22Rv1 (cell line): ENCODE measurements around the gene NUDT16L1.

Experiments used
- H3K27ac ChIP-seq: fragments of 450-650 bp; 2 replicates; pipeline ENCODE4 v1.5.1; 2017
- ZFX ChIP-seq: fragments of 450-650 bp; IDR thresholded peaks from 2 replicates; pipeline ENCODE4 v1.6.1; 2017; ENCODE audit warnings: antibody characterized with exemption, borderline replicate concordance
- TF ChIP-seq, protein P1 (sequence below): fragments of 450-650 bp; IDR thresholded peaks from 2 replicates; pipeline ENCODE4 v1.5.1; 2017; ENCODE audit warnings: mild to moderate bottlenecking

Gene NUDT16L1

DNA sequence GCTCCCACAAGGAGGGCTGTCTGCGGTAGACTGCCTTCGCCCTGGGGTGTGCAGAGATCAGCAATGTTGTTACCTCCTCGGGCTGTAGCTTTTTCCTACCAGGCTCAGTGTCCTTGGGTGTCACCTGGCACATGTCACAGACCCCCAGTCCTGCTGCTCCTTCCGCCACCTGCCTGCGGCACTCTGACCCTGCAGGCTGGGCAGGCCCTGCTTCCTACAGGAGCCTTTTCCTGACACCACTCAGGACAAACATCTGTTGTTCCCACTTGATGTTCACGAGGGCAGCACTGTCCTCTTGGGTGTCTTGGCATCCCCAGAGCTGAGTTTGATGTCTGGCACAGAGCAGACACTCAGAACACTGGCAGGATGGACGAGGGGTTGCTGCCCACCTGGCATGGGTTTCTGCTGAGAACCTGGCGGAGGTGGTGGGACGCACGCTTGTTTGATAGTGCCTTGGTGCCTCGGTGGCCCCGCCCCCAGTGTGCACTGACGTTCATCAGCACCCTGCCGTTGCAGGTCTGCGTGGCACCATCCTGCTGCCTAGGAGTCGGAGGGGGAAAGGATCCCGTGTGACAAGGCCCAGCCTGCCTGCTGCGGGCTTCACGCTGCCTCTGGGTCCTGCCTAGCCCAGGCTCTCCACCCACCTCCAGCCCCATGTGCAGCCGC lies 26.7 kb upstream of the NUDT16L1 start:
- no peak overlapping the region for H3K27ac ChIP-seq
- TF ChIP-seq, protein P1, sequence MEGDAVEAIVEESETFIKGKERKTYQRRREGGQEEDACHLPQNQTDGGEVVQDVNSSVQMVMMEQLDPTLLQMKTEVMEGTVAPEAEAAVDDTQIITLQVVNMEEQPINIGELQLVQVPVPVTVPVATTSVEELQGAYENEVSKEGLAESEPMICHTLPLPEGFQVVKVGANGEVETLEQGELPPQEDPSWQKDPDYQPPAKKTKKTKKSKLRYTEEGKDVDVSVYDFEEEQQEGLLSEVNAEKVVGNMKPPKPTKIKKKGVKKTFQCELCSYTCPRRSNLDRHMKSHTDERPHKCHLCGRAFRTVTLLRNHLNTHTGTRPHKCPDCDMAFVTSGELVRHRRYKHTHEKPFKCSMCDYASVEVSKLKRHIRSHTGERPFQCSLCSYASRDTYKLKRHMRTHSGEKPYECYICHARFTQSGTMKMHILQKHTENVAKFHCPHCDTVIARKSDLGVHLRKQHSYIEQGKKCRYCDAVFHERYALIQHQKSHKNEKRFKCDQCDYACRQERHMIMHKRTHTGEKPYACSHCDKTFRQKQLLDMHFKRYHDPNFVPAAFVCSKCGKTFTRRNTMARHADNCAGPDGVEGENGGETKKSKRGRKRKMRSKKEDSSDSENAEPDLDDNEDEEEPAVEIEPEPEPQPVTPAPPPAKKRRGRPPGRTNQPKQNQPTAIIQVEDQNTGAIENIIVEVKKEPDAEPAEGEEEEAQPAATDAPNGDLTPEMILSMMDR, result no peak
- no peak for TF ChIP-seq ZFX

DNA sequence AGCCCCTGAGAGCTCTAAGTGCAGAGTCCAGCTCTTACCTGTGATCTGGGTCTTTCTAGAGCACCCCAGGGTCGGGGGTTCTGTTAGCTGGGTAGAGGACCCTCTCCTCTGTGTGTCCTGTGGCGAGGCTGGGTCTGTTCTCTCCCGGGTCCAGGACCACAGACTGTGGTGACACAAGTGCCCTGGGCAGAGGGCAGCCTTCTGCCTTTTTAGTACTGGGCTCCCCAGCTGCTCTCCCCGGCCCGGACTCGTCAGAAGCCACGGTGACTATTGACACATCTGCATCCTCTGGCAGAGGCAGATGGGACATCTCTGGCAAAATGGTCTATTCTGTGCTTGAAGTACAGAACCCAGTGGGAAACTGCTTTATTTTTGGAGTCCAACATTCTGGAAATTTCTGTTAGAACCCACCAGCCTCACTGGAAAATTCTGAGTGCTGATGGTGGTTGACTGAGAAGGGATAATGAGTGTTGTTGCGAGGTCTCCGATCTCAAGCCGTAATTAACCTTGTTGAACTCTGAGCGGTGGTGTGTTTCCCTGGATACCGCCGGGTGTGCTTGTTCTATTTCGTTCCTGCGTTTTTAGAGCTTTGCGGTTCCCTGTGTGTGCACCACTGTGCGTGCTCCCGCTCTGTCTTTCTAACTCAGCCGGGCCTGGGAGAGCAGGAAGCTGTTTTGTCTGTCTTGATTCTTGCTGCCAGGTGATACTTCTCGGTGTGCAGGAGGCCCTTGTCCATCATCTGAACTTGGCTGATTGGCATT lies 26.0 kb upstream of the NUDT16L1 start:
- peak overlapping the region; percentile 68 for H3K27ac ChIP-seq
- TF ChIP-seq ZFX, result no peak
- TF ChIP-seq, protein P1, result no peak

DNA sequence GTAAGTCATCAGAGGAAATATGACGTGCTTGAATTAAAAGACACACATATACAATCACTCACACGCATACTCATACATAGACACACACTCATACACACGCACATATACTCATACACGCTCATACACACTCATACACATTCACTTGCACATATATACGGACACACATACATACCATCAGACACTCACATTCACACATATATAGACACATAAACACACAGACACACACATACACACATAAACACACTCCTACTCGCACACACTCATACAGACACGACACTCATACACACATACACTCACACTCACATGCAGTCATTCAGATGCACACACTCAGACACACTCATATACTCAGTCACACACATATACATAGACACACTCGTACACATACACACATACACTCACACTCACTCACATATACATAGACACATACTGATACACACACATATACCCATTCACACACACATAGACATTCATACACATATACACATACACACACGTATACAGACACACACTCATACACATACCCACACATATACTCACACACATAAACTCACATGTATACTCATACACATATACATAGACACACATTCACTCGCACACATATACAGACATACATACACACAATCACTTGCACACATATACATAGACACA lies 24.9 kb upstream of the NUDT16L1 start:
- peak overlapping the region; percentile 68 for H3K27ac ChIP-seq
- TF ChIP-seq ZFX, result no peak
- TF ChIP-seq, protein P1, result no peak

DNA sequence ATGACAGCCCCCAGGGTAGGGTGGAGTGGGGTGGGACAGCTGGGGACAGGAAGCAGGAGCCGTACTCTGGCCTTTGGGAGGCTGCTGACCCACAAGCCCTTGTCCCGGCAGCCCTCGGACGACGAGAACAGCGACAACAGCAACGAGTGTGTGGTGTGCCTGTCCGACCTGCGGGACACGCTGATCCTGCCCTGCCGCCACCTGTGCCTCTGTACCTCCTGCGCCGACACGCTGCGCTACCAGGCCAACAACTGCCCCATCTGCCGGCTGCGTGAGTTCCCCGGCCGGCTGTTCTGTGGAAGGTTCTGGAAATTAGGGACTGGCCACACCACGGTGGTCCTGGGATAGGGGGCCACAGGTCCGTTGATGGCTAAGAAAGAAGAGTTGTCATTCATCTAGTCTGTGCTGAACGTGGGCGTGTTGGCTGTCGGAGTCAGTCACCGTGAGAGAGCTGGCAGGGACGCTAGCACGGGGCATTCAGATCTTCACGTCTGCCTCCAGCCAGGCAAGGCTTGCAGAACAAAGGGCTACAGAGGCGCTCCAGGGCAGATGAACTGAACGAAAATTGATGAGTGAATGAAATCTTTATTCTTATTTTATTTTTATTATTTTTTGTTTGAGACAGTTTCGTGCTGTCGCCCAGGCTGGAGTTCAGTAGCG lies 19.8 kb upstream of the NUDT16L1 start:
- TF ChIP-seq ZFX, result no peak
- TF ChIP-seq, protein P1, result no peak
- H3K27ac ChIP-seq, result no peak overlapping the region

DNA sequence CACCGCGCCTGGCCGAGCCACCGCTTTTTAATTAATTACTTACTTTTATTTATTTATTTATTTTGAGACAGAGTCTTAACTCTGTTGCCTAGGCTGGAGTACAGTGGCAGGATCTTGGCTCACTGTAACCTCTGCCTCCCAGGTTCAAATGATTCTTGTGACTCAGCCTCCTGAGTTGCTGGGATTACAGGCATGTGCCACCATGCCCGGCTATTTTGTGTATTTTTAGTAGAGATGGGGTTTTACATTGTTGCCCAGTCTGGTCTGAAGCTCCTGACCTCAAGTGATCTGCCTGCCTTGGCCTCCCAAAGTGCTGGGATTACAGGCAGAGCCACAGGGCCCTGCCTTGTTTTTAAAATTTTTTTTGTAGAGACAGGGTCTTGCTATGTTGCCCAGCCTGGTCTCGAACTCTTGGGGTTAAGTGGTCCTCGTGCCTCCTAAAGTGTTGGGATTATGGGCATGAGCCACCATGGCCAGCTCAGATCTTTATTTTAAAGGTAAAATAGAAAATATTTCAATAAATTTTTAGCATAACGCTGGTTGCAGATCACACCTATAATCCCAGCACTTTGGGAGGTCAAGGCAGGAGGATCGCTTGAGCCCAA lies 18.3 kb upstream of the NUDT16L1 start:
- H3K27ac ChIP-seq, result no peak overlapping the region
- TF ChIP-seq, protein P1, result no peak
- no peak for TF ChIP-seq ZFX

DNA sequence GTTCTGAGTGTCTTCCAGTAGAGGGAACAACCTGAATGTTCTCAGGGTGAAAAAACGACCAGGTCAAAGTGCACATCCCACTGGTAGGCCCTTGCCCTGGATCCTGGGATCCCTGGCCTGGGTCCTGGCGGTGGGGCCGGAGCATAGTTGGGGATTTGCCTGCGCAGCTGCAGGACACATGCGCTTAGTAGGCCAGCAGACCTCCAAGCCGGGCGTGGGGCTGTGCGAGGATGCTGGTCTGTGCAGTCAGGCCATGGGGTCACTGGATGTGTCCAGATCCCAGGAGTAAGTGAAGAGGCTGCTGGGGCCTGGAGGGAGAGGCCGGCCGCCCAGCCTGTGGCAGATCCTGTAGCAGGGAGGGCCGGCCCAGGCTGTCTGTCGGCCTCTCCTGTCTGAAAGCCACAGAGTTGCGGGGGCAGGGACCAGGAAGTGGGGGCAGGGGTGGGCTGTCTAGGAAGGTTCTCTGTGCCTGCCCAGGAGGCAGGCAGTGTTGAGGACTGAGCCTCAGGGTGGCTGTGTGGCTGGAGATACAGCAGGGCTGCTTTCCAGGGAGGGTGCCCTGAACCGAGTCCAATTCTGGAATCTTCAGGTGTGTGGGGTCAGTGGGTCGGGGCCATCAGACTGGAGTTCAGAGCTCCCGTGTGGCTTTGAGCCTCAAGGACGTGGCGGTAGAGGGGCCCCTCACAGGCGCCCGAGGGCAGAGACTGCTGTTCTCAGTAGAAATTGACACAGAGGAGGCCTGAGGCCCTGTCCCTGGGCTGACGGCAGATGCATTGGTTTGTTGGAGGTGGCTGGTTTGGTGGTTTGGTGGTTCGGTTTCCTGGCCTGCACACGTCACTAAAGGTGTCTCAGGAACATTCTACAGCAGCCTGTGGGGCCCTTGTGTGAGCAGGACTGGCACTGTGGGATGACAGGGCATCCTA lies 17.2 kb upstream of the NUDT16L1 start:
- TF ChIP-seq ZFX, result no peak
- TF ChIP-seq, protein P1, result no peak
- H3K27ac ChIP-seq, result no peak overlapping the region
